ENCODE results near the gene B4GAT1. TPM values are rescaled to one million over a fixed set of nuclear protein-coding genes. Genes with fewer than 3 reads are reported as not detected.

B4GAT1 gene
- total and polyA plus RNA-seq, 2 of the 4 experiments (the other 2 are of a cell fraction) = 10.6 to 18.4 TPM

DNA sequence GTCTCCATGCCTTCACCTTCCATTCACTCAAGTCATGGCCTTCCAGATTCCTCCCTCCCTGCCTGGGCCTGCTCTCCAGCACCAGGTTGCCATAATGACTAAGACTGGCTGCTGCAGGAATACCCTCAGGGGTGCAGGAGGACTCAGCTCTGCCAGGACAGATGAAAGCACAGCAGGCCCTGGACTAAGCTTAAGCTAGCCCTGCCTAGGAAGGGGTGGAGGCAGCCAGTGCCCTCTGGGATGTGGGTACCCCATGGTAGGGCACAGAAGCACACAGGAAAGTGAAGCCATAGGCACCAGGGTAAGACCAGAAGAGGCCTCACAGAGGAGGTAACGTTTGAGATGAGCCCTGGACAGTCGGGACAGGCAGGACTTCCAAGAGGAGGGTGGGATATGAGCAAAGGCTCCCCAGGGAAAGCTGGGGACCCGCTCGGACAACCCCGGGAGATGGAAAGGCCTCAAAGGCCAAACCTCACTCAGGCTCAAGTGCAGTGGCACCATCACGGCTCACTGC is 8.2 kb downstream of the B4GAT1 start:
- 60% methylated on average over 1 of the region's 6 CpGs; no CpG with 5 or more reads in 1 of the 2 experiments for WGBS, 2 experiments (ENCODE audit: extremely low coverage in 2 of 2, insufficient read length in 1 of 2)
- no peak overlapping the region for H3K9ac ChIP-seq (ENCODE audit: low read depth, low read length)
- no peak overlapping the region; the same call in 1 of the 2 replicates for H3K4ac ChIP-seq (ENCODE audit: low read depth, low read length)
- no peak overlapping the region for H2AK5ac ChIP-seq (ENCODE audit: low read depth, low read length)
- H3K4me2 ChIP-seq (ENCODE audit: low read depth, low read length) = no peak overlapping the region
- no peak for DNase-seq
- H3K14ac ChIP-seq (replicated peaks; ENCODE audit: low read depth, low read length) = no peak overlapping the region
- no peaks in the 10 kb centered on the region for H3K9me1 ChIP-seq (ENCODE audit: insufficient read depth, low read length)
- no TSS peak for BruUV-seq (replicated peaks)
- peaks cover 23% of the 10 kb centered on the region for H3K4me1 ChIP-seq (ENCODE audit: control insufficient read depth, insufficient read depth, low read length)
- H2BK120ac ChIP-seq (ENCODE audit: low read depth, low read length) = 0 out of 2 replicates have a peak overlapping the region, but pooled peaks have one; percentile 7
- ATAC-seq (ENCODE audit: low read depth) = no peak
- no peaks in the 10 kb centered on the region for H3K27me3 ChIP-seq (ENCODE audit: control insufficient read depth, insufficient read depth, low read length)
- intact Hi-C loops (cut with micrococcal nuclease) = no loop called here
- no peak overlapping the region for H2BK20ac ChIP-seq (ENCODE audit: low read depth, low read length)
- no peak overlapping the region for H4K5ac ChIP-seq (ENCODE audit: low read depth, low read length)
- no peak overlapping the region for H2AFZ ChIP-seq (replicated peaks; ENCODE audit: low read length, poor library complexity)
- no peak overlapping the region for H2BK5ac ChIP-seq (ENCODE audit: low read depth, low read length, poor library complexity, severe bottlenecking)
- in situ Hi-C loops (cut with MboI; ENCODE audit: low sequenced_read_pairs) = no loop called here
- dilution Hi-C loops (cut with HindIII; ENCODE audit: low sequenced_read_pairs, unreplicated experiment) = no loop called here
- TF ChIP-seq FOS (IDR thresholded peaks at IDR 0.05; ENCODE audit: low read depth, low read length) (no peak), BHLHE40 (IDR thresholded peaks at IDR 0.05; ENCODE audit: low read depth, low read length) (no peak), NFE2L2 (IDR thresholded peaks at IDR 0.05; ENCODE audit: low read depth, low read length) (no peak), MAZ (IDR thresholded peaks at IDR 0.05; ENCODE audit: borderline replicate concordance, low read depth, low read length) (no peak), POLR2A (IDR thresholded peaks at IDR 0.05; ENCODE audit: low read depth, low read length) (no peak), MAFK (IDR thresholded peaks at IDR 0.05; ENCODE audit: low read depth, low read length) (no peak), CEBPB (IDR thresholded peaks at IDR 0.05; ENCODE audit: low read depth, low read length) (no peak), RCOR1 (IDR thresholded peaks at IDR 0.05; ENCODE audit: insufficient replicate concordance, low read length) (no peak), CHD1 (IDR thresholded peaks at IDR 0.05; ENCODE audit: low read depth, low read length) (no peak), SMC3 (IDR thresholded peaks at IDR 0.05; ENCODE audit: low read depth, low read length) (no peak), MXI1 (IDR thresholded peaks at IDR 0.05; ENCODE audit: borderline replicate concordance, low read depth, low read length) (no peak), CTCF (conservative IDR thresholded peaks at IDR 0.05; ENCODE audit: low read depth, low read length) (no peak), RFX5 (IDR thresholded peaks at IDR 0.05; ENCODE audit: low read depth, low read length) (no peak), RAD21 (IDR thresholded peaks at IDR 0.05; ENCODE audit: low read length) (no peak)
- TF ChIP-seq, protein P1, sequence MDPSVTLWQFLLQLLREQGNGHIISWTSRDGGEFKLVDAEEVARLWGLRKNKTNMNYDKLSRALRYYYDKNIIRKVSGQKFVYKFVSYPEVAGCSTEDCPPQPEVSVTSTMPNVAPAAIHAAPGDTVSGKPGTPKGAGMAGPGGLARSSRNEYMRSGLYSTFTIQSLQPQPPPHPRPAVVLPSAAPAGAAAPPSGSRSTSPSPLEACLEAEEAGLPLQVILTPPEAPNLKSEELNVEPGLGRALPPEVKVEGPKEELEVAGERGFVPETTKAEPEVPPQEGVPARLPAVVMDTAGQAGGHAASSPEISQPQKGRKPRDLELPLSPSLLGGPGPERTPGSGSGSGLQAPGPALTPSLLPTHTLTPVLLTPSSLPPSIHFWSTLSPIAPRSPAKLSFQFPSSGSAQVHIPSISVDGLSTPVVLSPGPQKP (IDR thresholded peaks at IDR 0.05; ENCODE audit: borderline replicate concordance, low read depth, low read length) = no peak
- TF ChIP-seq, protein P2, sequence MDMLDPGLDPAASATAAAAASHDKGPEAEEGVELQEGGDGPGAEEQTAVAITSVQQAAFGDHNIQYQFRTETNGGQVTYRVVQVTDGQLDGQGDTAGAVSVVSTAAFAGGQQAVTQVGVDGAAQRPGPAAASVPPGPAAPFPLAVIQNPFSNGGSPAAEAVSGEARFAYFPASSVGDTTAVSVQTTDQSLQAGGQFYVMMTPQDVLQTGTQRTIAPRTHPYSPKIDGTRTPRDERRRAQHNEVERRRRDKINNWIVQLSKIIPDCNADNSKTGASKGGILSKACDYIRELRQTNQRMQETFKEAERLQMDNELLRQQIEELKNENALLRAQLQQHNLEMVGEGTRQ (IDR thresholded peaks at IDR 0.05; ENCODE audit: low read depth, low read length) = no peak
- H3K79me1 ChIP-seq (ENCODE audit: low read depth in 1 of 2, low read length in 2 of 2) = peaks cover 25 to 57% of the 10 kb centered on the region in 2 experiments; a peak in 3 of 4 replicates
- ChIA-PET POLR2A (ENCODE audit: unreplicated experiment) (no interaction called here), CTCF (no interaction called here)
- H4K8ac ChIP-seq (ENCODE audit: low read depth in 2 of 2, low read length in 2 of 2) = no peak overlapping the region
- H3K23ac ChIP-seq (ENCODE audit: low read depth, low read length) = no peak overlapping the region
- no peak overlapping the region for H3K18ac ChIP-seq (ENCODE audit: low read depth, low read length)
- no peak overlapping the region for H2AK9ac ChIP-seq (replicated peaks; ENCODE audit: low read depth, low read length, poor library complexity)
- no peaks in the 10 kb centered on the region for H3K9me3 ChIP-seq (ENCODE audit: control insufficient read depth, insufficient read depth, low read length)
- H4K91ac ChIP-seq (ENCODE audit: insufficient read depth, low read depth, low read length) = no peak overlapping the region
- no peak overlapping the region for H3K56ac ChIP-seq (ENCODE audit: extremely low read depth, insufficient read depth, low read length)
- H3K27ac ChIP-seq (ENCODE audit: insufficient read depth, low read length) = no peak overlapping the region
- peaks cover 27% of the 10 kb centered on the region for H4K20me1 ChIP-seq (ENCODE audit: insufficient read depth, low read length)
- no peak overlapping the region for H3K4me3 ChIP-seq (ENCODE audit: insufficient read depth, low read depth, low read length)
- H3K36me3 ChIP-seq (ENCODE audit: control insufficient read depth, insufficient read depth, low read length) = peaks cover 29% of the 10 kb centered on the region
- no peak overlapping the region for H2BK15ac ChIP-seq (ENCODE audit: low read depth, low read length)
